H9 (cell line): ENCODE measurements around the gene MSI2. TPM values are rescaled to one million over a fixed set of nuclear protein-coding genes. Genes with fewer than 3 reads are reported as not detected.

ENCODE experiments used
- DNase-seq: peaks from one replicate; pipeline ENCODE4 v3.0.0-alpha.2; 2017
- H2AFZ ChIP-seq: one replicate; pipeline ENCODE4 v1.6.1; 2013; ENCODE audit warnings: mild to moderate bottlenecking, low read length, control low read depth, moderate library complexity
- H2AK5ac ChIP-seq: 2 replicates; pipeline ENCODE4 v1.6.1; 2013; ENCODE audit warnings: low read length, control low read depth, mixed read lengths; ENCODE audit not compliant: insufficient read length
- H2BK120ac ChIP-seq: one replicate; pipeline ENCODE4 v1.6.1; 2013; ENCODE audit warnings: low read depth, mild to moderate bottlenecking, low read length, control low read depth, inconsistent platforms; ENCODE audit not compliant: poor library complexity, severe bottlenecking
- H2BK12ac ChIP-seq: 2 replicates; pipeline ENCODE4 v1.6.1; 2013; ENCODE audit warnings: low read length, control low read depth, mixed read lengths, low read depth; ENCODE audit not compliant: insufficient read length
- H2BK15ac ChIP-seq: 2 replicates; pipeline ENCODE4 v1.6.1; 2013; ENCODE audit warnings: low read depth, low read length, control low read depth
- H2BK20ac ChIP-seq: one replicate; pipeline ENCODE4 v1.6.1; 2013; ENCODE audit warnings: low read depth, mild to moderate bottlenecking, low read length, control low read depth, inconsistent platforms; ENCODE audit not compliant: poor library complexity, severe bottlenecking
- H2BK5ac ChIP-seq: 2 replicates; pipeline ENCODE4 v1.6.1; 2013; ENCODE audit warnings: low read length, control low read depth, mixed read lengths; ENCODE audit not compliant: insufficient read length
- H3K14ac ChIP-seq: 2 replicates; pipeline ENCODE4 v1.6.1; 2013; ENCODE audit warnings: low read length, control low read depth; ENCODE audit not compliant: insufficient read depth
- H3K18ac ChIP-seq: 2 replicates; pipeline ENCODE4 v1.6.1; 2013; ENCODE audit warnings: low read depth, mild to moderate bottlenecking, mixed read lengths, low read length, control low read depth; ENCODE audit not compliant: insufficient read length
- H3K23ac ChIP-seq: 2 replicates; pipeline ENCODE4 v1.6.1; 2013; ENCODE audit warnings: low read length, control low read depth, mixed read lengths, low read depth; ENCODE audit not compliant: insufficient read length
- H3K23me2 ChIP-seq: 2 replicates; pipeline ENCODE4 v1.6.1; 2013; ENCODE audit warnings: low read depth, mild to moderate bottlenecking, mixed read lengths, low read length, control low read depth; ENCODE audit not compliant: insufficient read length, poor library complexity, severe bottlenecking
- H3K27ac ChIP-seq: 2 replicates; pipeline ENCODE4 v1.5.1; 2013; ENCODE audit warnings: low read length, control low read depth, mixed read lengths, low read depth; ENCODE audit not compliant: insufficient read length
- H3K27me3 ChIP-seq: 2 replicates; pipeline ENCODE4 v1.6.1; 2013; ENCODE audit warnings: low read length, control low read depth, inconsistent platforms; ENCODE audit not compliant: insufficient read depth
- H3K4ac ChIP-seq: 2 replicates; pipeline ENCODE4 v1.6.1; 2013; ENCODE audit warnings: low read depth, mild to moderate bottlenecking, control low read depth, inconsistent platforms, low read length, moderate library complexity
- H3K4me1 ChIP-seq: 2 replicates; pipeline ENCODE4 v1.6.1; 2013; ENCODE audit warnings: low read length, control low read depth, inconsistent platforms; ENCODE audit not compliant: insufficient read depth
- H3K4me2 ChIP-seq: 2 replicates; pipeline ENCODE4 v1.6.1; 2013; ENCODE audit warnings: low read length, control low read depth, mixed read lengths; ENCODE audit not compliant: insufficient read length, insufficient read depth
- H3K56ac ChIP-seq: 2 replicates; pipeline ENCODE4 v1.6.1; 2013; ENCODE audit warnings: low read depth, mild to moderate bottlenecking, mixed read lengths, low read length, control low read depth; ENCODE audit not compliant: insufficient read length
- H3K79me1 ChIP-seq: 2 replicates; pipeline ENCODE4 v1.6.1; 2013; ENCODE audit warnings: low read depth, mild to moderate bottlenecking, moderate library complexity, low read length, control low read depth, inconsistent platforms; ENCODE audit not compliant: insufficient read depth, poor library complexity, severe bottlenecking
- H3K79me2 ChIP-seq: 2 replicates; pipeline ENCODE4 v1.6.1; 2013; ENCODE audit warnings: low read length, control low read depth, inconsistent platforms; ENCODE audit not compliant: insufficient read depth
- H3K9ac ChIP-seq: 2 replicates; pipeline ENCODE4 v1.6.1; 2013; ENCODE audit warnings: low read length, control low read depth, mixed read lengths; ENCODE audit not compliant: insufficient read length; ENCODE audit errors: extremely low read depth
- H3K9me3 ChIP-seq: one replicate; pipeline ENCODE4 v1.6.1; 2013; ENCODE audit warnings: low read depth, low read length, inconsistent platforms; ENCODE audit not compliant: control insufficient read depth
- H3T11ph ChIP-seq: one replicate; pipeline ENCODE4 v1.6.1; 2013; ENCODE audit warnings: mild to moderate bottlenecking, low read length, control low read depth, inconsistent platforms
- H4K20me1 ChIP-seq: one replicate; pipeline ENCODE4 v1.6.1; 2013; ENCODE audit not compliant: control insufficient read depth, insufficient read length, insufficient read depth
- H4K5ac ChIP-seq: 2 replicates; pipeline ENCODE4 v1.6.1; 2013; ENCODE audit warnings: low read depth, mild to moderate bottlenecking, mixed read lengths, low read length, control low read depth; ENCODE audit not compliant: insufficient read length
- H4K8ac ChIP-seq: replicated peaks from 2 replicates; pipeline ENCODE4 v1.6.1; 2013; ENCODE audit warnings: low read length, control low read depth, mixed read lengths, low read depth; ENCODE audit not compliant: insufficient read length
- H4K91ac ChIP-seq: 2 replicates; pipeline ENCODE4 v1.6.1; 2013; ENCODE audit warnings: low read depth, mild to moderate bottlenecking, moderate library complexity, mixed read lengths, low read length, control low read depth; ENCODE audit not compliant: insufficient read length
- H3K27ac Mint-ChIP-seq, 3 experiments: 2 replicates in 2 of 3; 3 replicates in 1 of 3; pipeline ENCODE4 v1.8.0; 2020 to 2021; ENCODE audit warnings: mixed read lengths in 3 of 3, mild to moderate bottlenecking in 1 of 3, moderate library complexity in 1 of 3
- H3K27me3 Mint-ChIP-seq: 2 replicates; pipeline ENCODE4 v1.8.0; 2021; ENCODE audit warnings: low read depth, mild to moderate bottlenecking, moderate library complexity, mixed read lengths
- H3K36me3 Mint-ChIP-seq, 3 experiments: 2 replicates in 2 of 3; 3 replicates in 1 of 3; pipeline ENCODE4 v1.8.0; 2020 to 2021; ENCODE audit warnings: low read depth in 3 of 3, mixed read lengths in 3 of 3; ENCODE audit not compliant: insufficient read depth in 1 of 3
- H3K4me1 Mint-ChIP-seq, 2 experiments: 2 replicates each; pipeline ENCODE4 v1.8.0; 2020; ENCODE audit warnings: mixed read lengths in 2 of 2
- H3K4me3 Mint-ChIP-seq, 2 experiments: 2 replicates in 1 of 2; 3 replicates in 1 of 2; pipeline ENCODE4 v1.8.0; 2020 to 2021; ENCODE audit warnings: mild to moderate bottlenecking in 2 of 2, mixed read lengths in 2 of 2, moderate library complexity in 1 of 2
- H3K9me3 Mint-ChIP-seq, 2 experiments: 2 replicates in 1 of 2; 3 replicates in 1 of 2; pipeline ENCODE4 v1.8.0; 2020; ENCODE audit warnings: mild to moderate bottlenecking in 2 of 2, mixed read lengths in 2 of 2, moderate library complexity in 1 of 2
- CTCF ChIP-seq: fragments of 200-600 bp; sonication (generic); conservative IDR thresholded peaks from 3 replicates; pipeline ENCODE4 v1.8.0; 2021; ENCODE audit warnings: antibody characterized with exemption, mild to moderate bottlenecking
- WGBS: extraction: QIAGEN DNeasy Blood & Tissue Kit; methylation state at CpG from one replicate; pipeline ENCODE4 v1.1.7; 2013; ENCODE audit warnings: missing lambda C conversion rate, low lambda C conversion rate, mixed read lengths; ENCODE audit not compliant: insufficient read length; ENCODE audit errors: extremely low coverage; 5-methylcytosine and 5-hydroxymethylcytosine counted together
- total RNA-seq: library from RNA; stranded (reverse); gene quantifications from 2 replicates; pipeline ENCODE4 v1.2.1, GENCODE V29; 2021

MSI2 gene
- total RNA-seq, 1 experiment from 2014 or later = 98.5 TPM

- Histone ChIP-seq H3K79me1 (no peaks in the 10 kb centered on the region), H3K14ac (peak overlapping the region; percentile 47; the same call in 1 of the 2 replicates), H3K23me2 (peaks cover 19% of the 10 kb centered on the region), H4K91ac (no peak overlapping the region), H2BK12ac (no peak overlapping the region), H4K5ac (no peak overlapping the region), H2AK5ac (no peak overlapping the region), H2BK5ac (no peak overlapping the region), H2BK20ac (no peak overlapping the region), H3K4ac (no peak overlapping the region), H2BK15ac (no peak overlapping the region), H3K4me1 (peaks cover 13% of the 10 kb centered on the region), H3K27me3 (peaks cover 3% of the 10 kb centered on the region), H3T11ph (no peak overlapping the region), H2AFZ (no peak overlapping the region), H3K23ac (no peak overlapping the region), H3K27ac (no peak overlapping the region), H3K56ac (no peak overlapping the region), H4K20me1 (no peaks in the 10 kb centered on the region), H3K9ac (peak overlapping the region; percentile 1), H3K9me3 (no peaks in the 10 kb centered on the region), H4K8ac (no peak overlapping the region), H3K18ac (no peak overlapping the region), H3K79me2 (no peaks in the 10 kb centered on the region), H2BK120ac (no peak overlapping the region), H3K4me2 (peak overlapping the region; percentile 50)
- Mint-ChIP-seq H3K9me3 (peaks cover 10 to 11% of the 10 kb centered on the region in 2 experiments; a peak in 4 of 5 replicates), H3K36me3 (peaks cover 3 to 23% (median 3%) of the 10 kb centered on the region in 3 experiments; a peak in 6 of 7 replicates), H3K27me3 (peaks cover 26% of the 10 kb centered on the region), H3K4me1 (peaks cover 37 to 50% of the 10 kb centered on the region in 2 experiments), H3K4me3 (peak overlapping the region; percentile 81 to 90), H3K27ac (peak overlapping the region in 1 of 3 experiments; percentile 67; a peak in 2 of 7 replicates)
- no CpG with 5 or more reads among the region's 16 CpGs for WGBS
- DNase-seq = no peak
- no peak for TF ChIP-seq CTCF
These were observed 1.0 kb upstream of the MSI2 start for GRCh38 chr17:57255182-57255775.
